T-cell (primary cell): ENCODE data around the gene RAD23B. TPM values are rescaled to one million over a fixed set of nuclear protein-coding genes. Genes with fewer than 3 reads are reported as not detected.

Experiments used
- ATAC-seq, 4 experiments: fragments of 200-7000 bp in 3 of 4; fragments of 150-1000 bp in 1 of 4; cut with Tn5 transposase; replicated peaks in 1 of 4; 1 replicate in 3 of 4; 2 replicates in 1 of 4; pipeline ENCODE4 v1.10.0; 2021; ENCODE audit warnings: moderate library complexity in 3 of 4, mild to moderate bottlenecking in 2 of 4, moderate number of reproducible peaks in 1 of 4
- CTCF ChIA-PET, 2 donors: fragments of 300-600 bp; sonication (Branson Sonifier 250); formaldehyde crosslinking; loops; one replicate each; lab custom pipeline; 2022; ENCODE audit warnings: antibody characterized with exemption in 2 of 2; lab: Charles Lee
- POLR2A ChIA-PET, 2 donors: fragments of 300-600 bp; sonication (Branson Sonifier 250); formaldehyde crosslinking; loops; one replicate each; lab custom pipeline; 2022; ENCODE audit warnings: antibody characterized with exemption in 2 of 2; lab: Charles Lee
- DNase-seq, 35 experiments: peaks; one replicate each; pipeline versions ENCODE4 v3.0.0 to v3.0.0-alpha.2; 2013 to 2023
- H3K27ac ChIP-seq: one replicate; pipeline ENCODE4 v1.5.1; 2013; ENCODE audit warnings: low read length
- H3K27me3 ChIP-seq, 2 experiments: replicated peaks in 1 of 2; 1 replicate in 1 of 2; 2 replicates in 1 of 2; pipeline versions ENCODE4 v1.6.1 to v1.7.0; 2013; ENCODE audit warnings: low read length in 1 of 2, mixed read lengths in 1 of 2; ENCODE audit not compliant: control insufficient read depth in 2 of 2, insufficient read depth in 2 of 2; ENCODE audit errors: extremely low read depth in 1 of 2
- H3K36me3 ChIP-seq, 2 donors: 1 replicate in 1 of 2; 2 replicates in 1 of 2; pipeline versions ENCODE4 v1.6.1 to v1.7.0; 2013; ENCODE audit warnings: low read length in 1 of 2; ENCODE audit not compliant: control insufficient read depth in 2 of 2, insufficient read depth in 1 of 2; ENCODE audit errors: extremely low read depth in 1 of 2
- H3K4me1 ChIP-seq, 2 experiments: 1 replicate in 1 of 2; 2 replicates in 1 of 2; pipeline versions ENCODE4 v1.6.1 to v1.7.0; 2013; ENCODE audit warnings: low read length in 2 of 2, mixed read lengths in 1 of 2; ENCODE audit not compliant: insufficient read depth in 2 of 2, control insufficient read depth in 1 of 2; ENCODE audit errors: extremely low read depth in 1 of 2
- H3K4me3 ChIP-seq, 2 donors: 1 replicate in 1 of 2; 2 replicates in 1 of 2; pipeline versions ENCODE4 v1.5.1 to v1.7.0; 2013; ENCODE audit warnings: mild to moderate bottlenecking in 2 of 2, low read length in 1 of 2, moderate library complexity in 1 of 2; ENCODE audit not compliant: control insufficient read depth in 1 of 2; ENCODE audit errors: extremely low read depth in 1 of 2
- H3K9me3 ChIP-seq: 2 replicates; pipeline ENCODE4 v1.7.0; 2013
- H3K27ac Mint-ChIP-seq, 2 donors: one replicate each; pipeline ENCODE4 v1.8.0; 2020 to 2021; ENCODE audit warnings: mild to moderate bottlenecking in 2 of 2, mixed read lengths in 2 of 2
- H3K27me3 Mint-ChIP-seq, 2 donors: one replicate each; pipeline ENCODE4 v1.8.0; 2021 to 2022; ENCODE audit warnings: mixed read lengths in 2 of 2
- H3K36me3 Mint-ChIP-seq: one replicate; pipeline ENCODE4 v1.8.0; 2021; ENCODE audit warnings: mixed read lengths
- H3K4me1 Mint-ChIP-seq, 3 donors: one replicate each; pipeline ENCODE4 v1.8.0; 2020 to 2022; ENCODE audit warnings: mixed read lengths in 3 of 3, mild to moderate bottlenecking in 1 of 3
- H3K4me3 Mint-ChIP-seq, 3 donors: one replicate each; pipeline ENCODE4 v1.8.0; 2020 to 2022; ENCODE audit warnings: mild to moderate bottlenecking in 3 of 3, mixed read lengths in 3 of 3, moderate library complexity in 3 of 3
- H3K9me3 Mint-ChIP-seq, 3 donors: one replicate each; pipeline ENCODE4 v1.8.0; 2020 to 2022; ENCODE audit warnings: mixed read lengths in 3 of 3
- WGBS: methylation state at CpG from one replicate; pipeline ENCODE4 v1.1.5; 2013; ENCODE audit warnings: missing lambda C conversion rate; ENCODE audit not compliant: insufficient coverage; 5-methylcytosine and 5-hydroxymethylcytosine counted together
- total RNA-seq, 35 experiments: library from RNA in 6 of 35; stranded (reverse) in 6 of 35; fragments of 120-200 nt in 1 of 35; gene quantifications; one replicate each; pipeline versions ENCODE4 v1.2.1 to v1.2.4 and lab custom pipeline; 2013 to 2026

Gene RAD23B
- total RNA-seq, result 10 to 100 TPM; 55.0 to 68.4 (median 56.2) TPM
- 31.6 TPM for total RNA-seq (2013)
- 97.9 to 375 (median 141) reads per million in 29 experiments for total RNA-seq (lab: John Stamatoyannopoulos, UW)

- peak; percentile 92 to 99 (median 96) for DNase-seq
- peaks cover 0 to 1% of the 10 kb centered on the region in 2 experiments for H3K27me3 ChIP-seq
- H3K9me3 Mint-ChIP-seq, result no peaks in the 10 kb centered on the region
- CTCF ChIA-PET, result interaction anchor here in 1 of 2 donors (0.7 to 1.1 kb wide), 2 partner anchors 29 to 58 kb away, joined by 3 read pairs; no protein-coding TSS in a partner anchor
- peak; percentile 88 to 90 (median 89) for ATAC-seq
- H3K27ac Mint-ChIP-seq, result peak within 1 kb of the TSS; percentile 90 to 93
- H3K4me3 Mint-ChIP-seq, result peak within 1 kb of the TSS; percentile 84 to 97 (median 91)
- no peaks in the 10 kb centered on the region for H3K27me3 Mint-ChIP-seq
- peak within 1 kb of the TSS; percentile 65 for H3K27ac ChIP-seq
- H3K4me1 ChIP-seq, result peaks cover 15 to 22% of the 10 kb centered on the region in 2 experiments
- WGBS, result under 1% methylated on average over 94 of the region's 101 CpGs
- POLR2A ChIA-PET, result interaction anchor here in 1 of 2 donors (0.6 to 1.2 kb wide), 2 partner anchors 16 to 19 kb away, joined by 4 to 6 read pairs; no protein-coding TSS in a partner anchor
- no peaks in the 10 kb centered on the region for H3K9me3 ChIP-seq
- peaks cover 39 to 50% (median 40%) of the 10 kb centered on the region in 3 donors for H3K4me1 Mint-ChIP-seq
- H3K36me3 ChIP-seq, result no peaks in the 10 kb centered on the region
- no peaks in the 10 kb centered on the region for H3K36me3 Mint-ChIP-seq
- H3K4me3 ChIP-seq, result peak within 1 kb of the TSS; percentile 67 to 83
Measured at GRCh38 chr9:107282759-107283622, at the start of gene RAD23B. Gene RAD23B, plus strand, starts transcription at chr9:107283279. Its CDS starts 351 bp downstream, at chr9:107283630.

GRCh38 chr9:107235765-107236442 is 47.2 kb upstream of the RAD23B start:
- Mint-ChIP-seq H3K4me3 (no peak overlapping the region), H3K27ac (no peak overlapping the region), H3K9me3 (no peaks in the 10 kb centered on the region), H3K36me3 (no peaks in the 10 kb centered on the region), H3K27me3 (peaks cover 2 to 16% of the 10 kb centered on the region in 2 donors), H3K4me1 (no peaks in the 10 kb centered on the region)
- Histone ChIP-seq H3K4me1 (no peaks in the 10 kb centered on the region), H3K27me3 (no peaks in the 10 kb centered on the region), H3K36me3 (no peaks in the 10 kb centered on the region), H3K27ac (no peak overlapping the region), H3K4me3 (no peak overlapping the region), H3K9me3 (no peaks in the 10 kb centered on the region)
- ChIA-PET POLR2A (no interaction called here), CTCF (interaction anchor here in 1 of 2 donors (1.5 kb wide), 1 partner anchor 105 kb away, joined by 3 read pairs; no protein-coding TSS in a partner anchor)
- no peak for ATAC-seq
- 83% methylated on average over 1 of the region's 3 CpGs for WGBS
- no peak for DNase-seq

DNA sequence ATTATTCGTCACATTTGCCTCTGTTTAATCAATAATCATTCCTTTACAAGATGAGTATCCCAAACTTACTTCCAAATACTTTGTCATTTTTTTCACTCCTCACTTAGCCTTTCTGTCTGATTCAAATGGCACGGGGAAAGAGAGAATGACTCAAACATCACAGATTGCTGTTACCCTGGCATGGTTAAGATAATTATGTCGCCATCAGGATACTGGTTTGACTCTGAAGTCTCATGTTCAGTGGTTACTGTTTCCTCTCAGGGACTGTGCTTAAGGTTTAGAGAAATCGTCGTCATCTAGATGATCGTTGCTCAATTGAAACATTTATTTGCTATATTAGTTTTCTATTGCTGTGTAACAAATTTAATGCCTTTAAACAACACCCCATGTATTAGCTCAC is 45.2 kb upstream of the RAD23B start:
- no peak for ATAC-seq
- H3K9me3 Mint-ChIP-seq, result no peaks in the 10 kb centered on the region
- H3K4me3 Mint-ChIP-seq, result no peak overlapping the region
- no peaks in the 10 kb centered on the region for H3K27me3 ChIP-seq
- no peak overlapping the region for H3K27ac ChIP-seq
- H3K4me1 ChIP-seq, result no peaks in the 10 kb centered on the region
- peaks cover 0 to 12% of the 10 kb centered on the region in 2 donors for H3K27me3 Mint-ChIP-seq
- H3K4me3 ChIP-seq, result no peak overlapping the region
- H3K36me3 Mint-ChIP-seq, result no peaks in the 10 kb centered on the region
- CTCF ChIA-PET, result interaction anchor here (0.5 to 1.3 kb wide), 4 partner anchors 10 to 191 kb away, joined by 3 to 7 read pairs (median 3); no protein-coding TSS in a partner anchor
- POLR2A ChIA-PET, result no interaction called here
- DNase-seq, result no peak
- no peaks in the 10 kb centered on the region for H3K36me3 ChIP-seq
- H3K4me1 Mint-ChIP-seq, result peaks cover 0 to 4% (median 3%) of the 10 kb centered on the region in 3 donors
- H3K27ac Mint-ChIP-seq, result no peak overlapping the region
- H3K9me3 ChIP-seq, result no peaks in the 10 kb centered on the region
- 79% methylated on average over 3 of the region's 6 CpGs for WGBS

GRCh38 chr9:107239474-107239873 is 43.6 kb upstream of the RAD23B start:
- DNase-seq (peak in 1 of 35 experiments; percentile 50), ATAC-seq (peak in 1 of 4 experiments; percentile 45)
- H3K27me3 ChIP-seq, result no peaks in the 10 kb centered on the region
- no peaks in the 10 kb centered on the region for H3K9me3 Mint-ChIP-seq
- no peak overlapping the region for H3K4me3 ChIP-seq
- CTCF ChIA-PET, result interaction anchor here (0.5 to 2.3 kb wide), 10 partner anchors 9 to 1715 kb away, joined by 3 to 40 read pairs (median 4); no protein-coding TSS in a partner anchor
- no peaks in the 10 kb centered on the region for H3K36me3 ChIP-seq
- no peak overlapping the region for H3K27ac ChIP-seq
- no peaks in the 10 kb centered on the region for H3K9me3 ChIP-seq
- no peak overlapping the region for H3K27ac Mint-ChIP-seq
- no peaks in the 10 kb centered on the region for H3K4me1 ChIP-seq
- no peak overlapping the region for H3K4me3 Mint-ChIP-seq
- H3K4me1 Mint-ChIP-seq, result peaks cover 11 to 13% (median 13%) of the 10 kb centered on the region in 3 donors
- no peaks in the 10 kb centered on the region for H3K36me3 Mint-ChIP-seq
- POLR2A ChIA-PET, result no interaction called here
- H3K27me3 Mint-ChIP-seq, result peaks cover 0 to 12% of the 10 kb centered on the region in 2 donors
- WGBS, result 83% methylated on average over 1 of the region's 2 CpGs

- no peaks in the 10 kb centered on the region for H3K36me3 Mint-ChIP-seq
- H3K4me3 ChIP-seq, result no peak overlapping the region
- ATAC-seq (no peak), DNase-seq (no peak)
- H3K4me1 ChIP-seq, result no peaks in the 10 kb centered on the region
- H3K27ac ChIP-seq, result no peak overlapping the region
- peaks cover 11 to 13% (median 13%) of the 10 kb centered on the region in 3 donors for H3K4me1 Mint-ChIP-seq
- no peaks in the 10 kb centered on the region for H3K27me3 ChIP-seq
- H3K9me3 Mint-ChIP-seq, result no peaks in the 10 kb centered on the region
- POLR2A ChIA-PET, result no interaction called here
- peaks cover 0 to 12% of the 10 kb centered on the region in 2 donors for H3K27me3 Mint-ChIP-seq
- H3K4me3 Mint-ChIP-seq, result no peak overlapping the region
- CTCF ChIA-PET, result interaction anchor here (0.7 to 2.3 kb wide), 8 partner anchors 8 to 102 kb away, joined by 4 to 40 read pairs (median 4); no protein-coding TSS in a partner anchor
- H3K36me3 ChIP-seq, result no peaks in the 10 kb centered on the region
- H3K9me3 ChIP-seq, result no peaks in the 10 kb centered on the region
- 91% methylated on average over 1 of the region's 2 CpGs for WGBS
- H3K27ac Mint-ChIP-seq, result no peak overlapping the region
Measured at GRCh38 chr9:107240260-107240659, 42.8 kb upstream of the RAD23B start.
